Hematopoietic multipotent progenitor cell treated with erythropoietin and hydrocortisone succinate and interleukin-3 and kit ligand, for 17 days (in vitro differentiated cells): ENCODE results near the gene AGPS.
"Not testable (repeated sequence)": the region's sequence is repeated elsewhere in the genome, so short reads cannot be mapped to it uniquely, and the experiment has no call there.

Experiments used
- DNase-seq: peaks from one replicate; pipeline ENCODE4 v3.0.0-alpha.2; 2015; ENCODE audit warnings: low spot score

Gene AGPS

DNA sequence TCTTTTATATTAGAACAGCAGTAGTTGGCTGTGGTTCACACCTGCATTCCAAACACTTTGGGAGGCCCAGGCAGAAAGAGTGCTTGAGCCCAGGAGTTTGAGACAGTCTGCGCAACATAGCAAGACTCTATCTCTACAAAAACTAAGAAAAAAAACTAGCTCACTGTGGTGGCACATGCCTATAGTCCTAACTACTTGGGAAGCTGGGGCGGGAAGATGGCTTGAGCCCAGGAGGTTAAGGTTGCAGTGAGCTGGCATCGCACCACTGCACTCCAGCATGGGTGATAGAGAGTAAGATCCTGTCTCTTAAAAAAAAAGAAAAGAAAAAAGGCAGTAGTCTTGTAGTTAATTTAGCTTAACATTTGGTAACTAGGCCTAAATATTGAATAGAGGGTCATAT lies 136.6 kb downstream of the AGPS start:
- DNase-seq = no peak

- DNase-seq = no peak
Observed at GRCh38 chr2:177530561-177530960, 138.0 kb downstream of the AGPS start.

- DNase-seq = no peak
Observed at GRCh38 chr2:177531706-177532105, 139.1 kb downstream of the AGPS start.

DNA sequence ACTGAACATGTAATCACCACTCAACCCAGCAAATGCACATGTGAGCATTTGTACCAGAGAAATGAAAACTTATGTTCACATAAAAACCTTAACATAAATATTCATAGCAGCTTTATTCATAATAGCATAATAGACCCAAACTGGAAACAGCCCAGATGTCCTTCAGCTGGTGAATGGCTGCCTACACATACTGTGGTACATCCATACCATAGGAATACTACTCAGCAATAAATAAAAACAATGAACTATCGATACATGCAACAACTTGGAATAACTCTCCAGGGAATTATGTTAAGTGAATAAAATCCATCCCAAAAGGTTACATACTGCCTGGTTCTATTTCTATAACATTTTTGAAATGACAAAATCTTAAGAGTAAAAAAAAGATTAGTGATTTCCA lies 140.0 kb downstream of the AGPS start:
- DNase-seq = no peak

DNA sequence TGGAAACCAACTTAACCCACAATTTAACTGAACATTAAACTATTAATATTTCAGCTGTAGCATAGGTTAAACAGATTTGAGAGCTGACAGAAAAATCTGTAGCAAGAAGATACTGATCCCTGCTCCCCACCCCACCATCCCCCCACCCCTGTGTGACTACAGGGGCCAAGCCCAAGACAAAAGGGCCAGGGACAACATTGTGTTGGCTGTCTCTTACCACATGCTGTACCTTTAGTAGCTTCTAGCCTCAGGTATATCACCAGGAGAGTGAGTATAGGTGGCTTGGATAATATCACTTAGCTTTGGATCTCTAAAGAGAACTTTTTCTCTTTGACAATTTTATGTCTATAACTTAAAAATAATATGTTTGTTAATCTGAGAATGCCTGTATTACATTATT lies 140.7 kb downstream of the AGPS start:
- no peak for DNase-seq

- DNase-seq = no peak
Observed at GRCh38 chr2:177535000-177535399, 142.4 kb downstream of the AGPS start.

GRCh38 chr2:177535958-177536504 lies 143.5 kb downstream of the AGPS start:
- DNase-seq = no peak

- no peak for DNase-seq
Observed at GRCh38 chr2:177537213-177537612, 144.6 kb downstream of the AGPS start.

DNA sequence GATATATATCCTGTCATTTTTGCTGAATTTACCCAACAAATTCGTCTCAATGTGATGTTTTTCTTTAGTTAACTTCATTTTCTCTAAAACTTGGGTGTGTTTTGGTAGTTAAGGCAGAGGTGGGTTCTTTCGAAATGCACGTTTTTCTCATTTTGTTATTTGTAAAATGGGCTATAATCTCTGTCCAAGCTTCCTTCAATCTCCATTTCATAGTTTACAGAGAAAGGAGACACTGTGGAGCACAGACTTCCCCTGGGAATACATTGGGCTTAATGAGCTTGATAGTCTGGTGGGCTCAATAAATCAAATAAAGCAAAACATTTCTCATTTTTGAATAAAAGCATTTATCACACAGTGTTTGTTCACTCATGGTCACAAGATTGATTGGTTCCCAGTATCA lies 145.1 kb downstream of the AGPS start:
- no peak for DNase-seq

DNA sequence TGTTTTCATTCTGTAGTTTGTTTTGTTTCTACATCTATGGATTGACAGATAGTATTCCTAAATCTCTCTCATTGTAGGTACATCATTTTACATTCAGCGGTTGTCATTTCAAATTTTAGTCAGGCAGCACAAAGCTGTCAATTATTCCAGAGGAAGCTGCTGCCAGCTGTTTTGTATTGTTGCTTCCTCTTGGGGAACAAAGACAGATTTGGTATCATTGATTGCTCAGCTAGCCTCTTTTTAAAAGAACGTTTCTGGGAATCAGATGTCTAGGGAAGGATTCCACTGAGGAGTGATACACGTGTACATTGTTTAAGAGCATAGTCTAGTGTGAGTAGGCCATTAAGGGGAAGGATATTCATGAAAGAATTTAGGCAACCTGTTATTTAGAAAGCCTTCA lies 145.8 kb downstream of the AGPS start:
- no peak for DNase-seq

- no peak for DNase-seq
Observed at GRCh38 chr2:177540283-177540682, 147.7 kb downstream of the AGPS start.

DNA sequence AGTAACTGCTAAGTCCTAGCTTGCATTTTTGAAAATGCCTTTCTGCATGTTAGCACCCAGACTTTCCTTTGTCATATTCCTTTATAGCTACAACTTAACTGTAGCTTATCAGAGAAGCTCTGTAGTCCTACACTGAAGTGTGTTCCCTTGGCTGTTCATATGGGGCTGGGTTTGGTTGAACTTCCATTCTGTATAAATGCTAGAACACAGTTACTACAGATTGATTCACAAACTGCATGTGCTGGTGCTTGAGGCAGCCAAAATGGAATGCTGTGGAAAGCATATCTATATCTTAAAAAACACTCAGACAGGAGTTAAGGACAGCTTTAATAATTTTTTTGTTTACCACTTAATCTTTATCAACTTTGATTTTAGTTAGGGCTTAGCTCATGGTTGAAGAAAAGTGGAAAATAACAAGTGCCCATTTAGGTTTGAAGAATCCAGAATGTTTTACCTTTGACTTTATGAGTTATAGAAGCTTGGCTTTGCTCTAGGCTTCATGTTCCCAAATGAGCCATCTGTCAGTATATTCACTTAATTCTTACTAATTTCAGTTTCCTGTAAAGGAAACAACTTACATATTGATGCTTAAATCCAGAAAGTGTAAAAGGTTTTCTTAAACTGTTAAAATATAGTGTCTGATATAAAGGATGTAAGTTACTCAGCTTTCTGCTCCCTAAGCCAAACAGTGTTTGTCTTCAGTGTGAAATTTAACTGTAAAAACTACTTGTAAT lies 148.9 kb downstream of the AGPS start:
- no peak for DNase-seq

- no peak for DNase-seq
Observed at GRCh38 chr2:177542396-177542795, 149.8 kb downstream of the AGPS start.

DNA sequence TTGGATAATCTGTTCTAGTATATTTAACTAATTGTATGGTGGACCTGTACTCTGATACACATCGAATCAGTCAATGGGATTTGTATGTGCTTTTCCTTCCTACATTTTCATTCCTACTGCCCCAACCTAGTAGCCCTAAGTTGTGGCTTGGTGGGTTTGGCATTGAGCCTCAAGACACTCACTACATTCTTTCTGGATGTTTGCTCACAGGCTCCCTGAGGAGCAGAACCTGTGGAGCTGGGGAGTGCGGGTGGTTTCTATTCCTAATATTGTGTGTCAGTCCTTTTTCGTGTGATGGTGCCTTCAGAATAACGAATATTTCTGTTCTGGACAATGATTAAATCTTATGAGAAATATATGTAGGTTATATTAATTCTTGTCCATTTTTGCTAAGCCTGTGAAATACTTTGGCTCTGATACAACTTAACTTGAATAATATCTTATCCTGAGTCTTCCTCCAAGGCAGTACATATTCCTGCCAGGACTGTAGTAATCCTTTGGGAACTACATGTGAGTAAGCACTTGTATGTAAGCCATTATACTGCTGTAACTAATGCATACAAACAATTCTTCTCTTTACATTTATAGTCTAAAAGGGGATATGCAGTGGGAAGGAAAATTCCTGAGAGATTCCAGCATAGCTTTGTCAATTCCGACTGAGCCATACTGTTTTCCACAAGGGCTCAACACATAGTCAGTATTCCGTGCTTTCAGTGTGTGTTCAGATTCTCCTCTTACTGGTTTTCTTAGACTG lies 150.6 kb downstream of the AGPS start:
- DNase-seq = no peak

- DNase-seq = no peak
Observed at GRCh38 chr2:177545143-177545542, 152.6 kb downstream of the AGPS start.

DNA sequence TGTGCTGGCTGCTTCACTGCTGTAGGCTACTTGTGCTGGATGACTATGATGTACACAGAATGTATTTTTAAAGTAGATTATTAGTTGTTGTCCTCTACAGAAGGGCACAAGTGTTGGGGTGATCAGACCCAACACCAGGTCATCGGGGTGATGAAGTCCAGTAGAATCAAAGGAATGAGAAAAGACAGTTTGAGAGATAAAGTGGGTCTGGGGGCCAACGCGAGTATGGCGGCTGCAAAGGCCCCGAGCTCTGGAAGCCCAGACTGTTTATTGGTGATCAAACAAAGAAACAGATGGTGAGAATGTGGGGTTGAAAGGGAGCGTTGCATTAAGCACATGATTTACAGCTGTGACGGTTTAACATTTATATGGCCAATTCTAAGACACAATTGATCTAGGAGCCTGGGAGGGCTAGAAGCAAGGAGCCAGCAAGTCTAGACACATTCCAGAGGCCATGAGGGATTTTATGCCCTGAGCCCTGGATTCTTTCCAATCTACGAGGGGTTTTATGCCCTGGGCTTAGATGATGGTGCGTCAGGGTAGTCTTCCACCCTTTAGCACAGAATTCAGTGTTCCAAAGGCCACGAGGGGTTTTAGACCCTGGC lies 153.5 kb downstream of the AGPS start:
- no peak for DNase-seq

- DNase-seq = no peak
Observed at GRCh38 chr2:177547122-177547521, 154.5 kb downstream of the AGPS start.

DNA sequence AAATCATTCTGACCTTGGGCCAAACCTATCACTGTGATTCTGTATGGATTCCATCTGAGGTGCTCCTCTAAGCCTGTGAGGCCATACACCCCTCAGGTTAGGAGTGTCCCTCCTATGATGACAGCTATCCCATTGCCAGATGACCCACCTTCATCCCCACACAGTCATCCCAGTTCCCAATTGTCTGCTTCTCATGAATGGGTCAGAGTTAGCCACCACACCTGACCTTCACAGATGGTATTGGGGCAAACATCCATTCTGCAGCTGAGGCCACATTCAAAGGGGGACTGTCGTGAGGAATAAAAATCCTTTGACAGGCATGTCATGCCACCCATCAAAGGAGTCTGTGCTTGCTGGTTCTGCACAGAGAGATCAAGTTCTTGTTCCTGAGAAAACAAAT lies 155.2 kb downstream of the AGPS start:
- DNase-seq = no peak

GRCh38 chr2:177548636-177549035 lies 156.1 kb downstream of the AGPS start:
- no peak for DNase-seq

DNA sequence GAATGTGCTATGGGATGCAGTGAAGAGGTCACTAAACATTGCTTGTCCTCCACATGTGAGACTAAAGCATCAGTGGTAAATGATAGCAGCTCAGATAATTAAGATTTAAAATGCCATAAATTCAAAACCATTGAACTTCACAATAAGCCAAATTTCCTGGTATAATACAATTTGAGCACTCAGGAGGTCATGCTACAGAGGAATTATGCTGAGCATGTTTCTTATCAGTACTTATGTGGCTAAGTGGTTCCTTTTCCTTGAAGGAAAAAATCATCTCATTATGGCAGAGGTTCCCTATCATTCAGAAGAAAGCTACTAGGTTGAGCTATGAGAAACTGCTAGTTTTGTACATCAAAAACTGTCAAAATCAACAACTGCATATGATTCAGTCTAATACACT lies 156.6 kb downstream of the AGPS start:
- DNase-seq = no peak

GRCh38 chr2:177550264-177551200 lies 158.0 kb downstream of the AGPS start:
- no peak for DNase-seq

GRCh38 chr2:177551360-177551759 lies 158.8 kb downstream of the AGPS start:
- not testable (repeated sequence) for DNase-seq
